ENCODE results near the gene C12orf42. TPM values are rescaled to one million over a fixed set of nuclear protein-coding genes. Genes with fewer than 3 reads are reported as not detected.

Gene C12orf42
- total RNA-seq, 8 experiments from 2014 or later: 0.14 to 1.1 (median 0.23) TPM; not detected in 4

- no peak for ATAC-seq (replicated peaks in 6 of 8)
- H3K27ac ChIP-seq: no peak overlapping the region
- no peaks in the 10 kb centered on the region for H3K4me1 ChIP-seq (replicated peaks in 1 of 2)
- no peak overlapping the region for H3K4me3 ChIP-seq
- in situ Hi-C loops (cut with MboI; ENCODE audit: low pct_unique_long_range_greater_than_20kb in 2 of 9, low sequenced_read_pairs in 9 of 9, unreplicated experiment in 9 of 9): no loop called here
- 0 to 100% (median 50%) methylated on average over 1 of the region's 1 CpG; no CpG with 5 or more reads in 1 of the 10 experiments for WGBS, 10 experiments
Observed at GRCh38 chr12:103348935-103349334, 146.8 kb downstream of the C12orf42 start.

GRCh38 chr12:103336940-103337339, 158.8 kb downstream of the C12orf42 start:
- H3K4me3 ChIP-seq: no peak overlapping the region
- H3K27ac ChIP-seq: no peak overlapping the region
- in situ Hi-C loops (cut with MboI; ENCODE audit: low pct_unique_long_range_greater_than_20kb in 2 of 9, low sequenced_read_pairs in 9 of 9, unreplicated experiment in 9 of 9): no loop called here
- peaks cover 16 to 18% of the 10 kb centered on the region in 2 donors for H3K4me1 ChIP-seq (replicated peaks in 1 of 2)
- ATAC-seq (replicated peaks in 6 of 8): no peak

GRCh38 chr12:103334466-103334865, 161.3 kb downstream of the C12orf42 start:
- H3K4me3 ChIP-seq: no peak overlapping the region
- peaks cover 16 to 18% of the 10 kb centered on the region in 2 donors for H3K4me1 ChIP-seq (replicated peaks in 1 of 2)
- no peak overlapping the region for H3K27ac ChIP-seq
- WGBS, 10 experiments: 2 to 75% (median 50%) methylated on average over 2 to 12 of the region's 13 CpGs; no CpG with 5 or more reads in 1 of the 10 experiments
- ATAC-seq (replicated peaks in 6 of 8): peak in 5 of 8 experiments; percentile 27 to 97 (median 73)
- in situ Hi-C loops (cut with MboI; ENCODE audit: low pct_unique_long_range_greater_than_20kb in 2 of 9, low sequenced_read_pairs in 9 of 9, unreplicated experiment in 9 of 9): no loop called here

GRCh38 chr12:103333676-103334075, 162.1 kb downstream of the C12orf42 start:
- in situ Hi-C loops (cut with MboI; ENCODE audit: low pct_unique_long_range_greater_than_20kb in 2 of 9, low sequenced_read_pairs in 9 of 9, unreplicated experiment in 9 of 9): no loop called here
- 0 to 100% (median 90%) methylated on average over 1 of the region's 1 CpG; no CpG with 5 or more reads in 5 of the 10 experiments for WGBS, 10 experiments
- no peak overlapping the region for H3K27ac ChIP-seq
- no peak overlapping the region for H3K4me3 ChIP-seq
- peaks cover 16 to 18% of the 10 kb centered on the region in 2 donors for H3K4me1 ChIP-seq (replicated peaks in 1 of 2)
- ATAC-seq (replicated peaks in 6 of 8): no peak

GRCh38 chr12:103331643-103332042, 164.1 kb downstream of the C12orf42 start:
- no peak for ATAC-seq (replicated peaks in 6 of 8)
- in situ Hi-C loops (cut with MboI; ENCODE audit: low pct_unique_long_range_greater_than_20kb in 2 of 9, low sequenced_read_pairs in 9 of 9, unreplicated experiment in 9 of 9): no loop called here
- Histone ChIP-seq H3K27ac (no peak overlapping the region), H3K4me3 (no peak overlapping the region), H3K4me1 (replicated peaks in 1 of 2) (peaks cover 16 to 18% of the 10 kb centered on the region in 2 donors)
- WGBS, 10 experiments: 67 to 100% (median 91%) methylated on average over 1 to 4 of the region's 4 CpGs; no CpG with 5 or more reads in 2 of the 10 experiments

DNA sequence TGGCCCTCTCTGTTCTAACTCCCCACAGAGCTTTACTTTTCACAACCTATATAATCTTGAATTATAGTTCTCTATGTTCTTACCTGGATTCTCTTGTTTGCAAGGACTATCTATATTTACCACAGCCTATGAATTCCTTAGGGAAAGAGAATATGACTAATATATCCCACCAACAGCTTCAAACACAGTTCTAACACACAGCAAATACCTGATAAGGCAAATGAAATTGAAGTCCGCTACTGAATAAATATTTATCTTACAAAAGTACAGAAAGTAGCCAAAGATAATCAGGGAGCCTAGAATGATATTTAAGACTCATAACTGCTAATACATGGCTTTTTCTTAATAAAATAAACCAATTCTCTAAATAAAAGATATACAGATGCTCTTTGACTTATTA, 165.1 kb downstream of the C12orf42 start:
- in situ Hi-C loops (cut with MboI; ENCODE audit: low pct_unique_long_range_greater_than_20kb in 2 of 9, low sequenced_read_pairs in 9 of 9, unreplicated experiment in 9 of 9): no loop called here
- Histone ChIP-seq H3K4me3 (no peak overlapping the region), H3K4me1 (replicated peaks in 1 of 2) (peaks cover 16 to 18% of the 10 kb centered on the region in 2 donors), H3K27ac (no peak overlapping the region)
- no peak for ATAC-seq (replicated peaks in 6 of 8)
- 0 to 100% (median 71%) methylated on average over 1 of the region's 1 CpG; no CpG with 5 or more reads in 3 of the 10 experiments for WGBS, 10 experiments

DNA sequence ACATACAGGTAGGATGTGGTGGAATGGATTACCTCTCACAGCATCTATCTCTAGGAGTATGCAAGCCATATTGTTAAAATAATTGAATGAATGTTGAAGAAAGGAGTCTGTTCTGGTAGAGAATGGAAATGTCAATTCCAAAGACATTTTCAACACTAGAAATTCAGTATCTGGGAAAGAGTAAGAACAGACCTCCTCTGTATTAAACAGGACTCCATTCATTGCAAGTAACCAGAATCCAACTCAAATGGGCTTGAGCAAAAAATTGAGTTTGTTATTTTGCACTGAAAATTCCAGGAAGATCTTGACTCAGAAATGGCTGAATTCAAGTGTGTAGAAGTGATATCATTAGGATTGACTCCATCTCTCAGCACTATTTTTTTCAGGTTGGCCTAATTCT, 168.1 kb downstream of the C12orf42 start:
- no peak overlapping the region for H3K4me3 ChIP-seq
- in situ Hi-C loops (cut with MboI; ENCODE audit: low pct_unique_long_range_greater_than_20kb in 2 of 9, low sequenced_read_pairs in 9 of 9, unreplicated experiment in 9 of 9): no loop called here
- ATAC-seq (replicated peaks in 6 of 8): no peak
- H3K27ac ChIP-seq: no peak overlapping the region
- H3K4me1 ChIP-seq (replicated peaks in 1 of 2): no peaks in the 10 kb centered on the region

- in situ Hi-C loops (cut with MboI; ENCODE audit: low pct_unique_long_range_greater_than_20kb in 2 of 9, low sequenced_read_pairs in 9 of 9, unreplicated experiment in 9 of 9): no loop called here
Observed at GRCh38 chr12:103326190-103326589, 169.6 kb downstream of the C12orf42 start.

GRCh38 chr12:103318566-103318965, 177.2 kb downstream of the C12orf42 start:
- Histone ChIP-seq H3K4me3 (no peak overlapping the region), H3K4me1 (replicated peaks in 1 of 2) (peaks cover 0 to 11% of the 10 kb centered on the region in 2 donors), H3K27ac (no peak overlapping the region)
- WGBS, 10 experiments: 0 to 57% (median 8%) methylated on average over 1 to 2 of the region's 2 CpGs; no CpG with 5 or more reads in 1 of the 10 experiments
- in situ Hi-C loops (cut with MboI; ENCODE audit: low pct_unique_long_range_greater_than_20kb in 2 of 9, low sequenced_read_pairs in 9 of 9, unreplicated experiment in 9 of 9): no loop called here
- ATAC-seq (replicated peaks in 6 of 8): peak in 4 of 8 experiments; percentile 54 to 89 (median 69)

More at GRCh38 chr12:103326190-103326589, 169.6 kb downstream of the C12orf42 start:
- no peak overlapping the region for H3K27ac ChIP-seq
- H3K4me1 ChIP-seq (replicated peaks in 1 of 2): no peaks in the 10 kb centered on the region
- no peak overlapping the region for H3K4me3 ChIP-seq
- ATAC-seq (replicated peaks in 6 of 8): peak in 1 of 8 experiments; percentile 55
- 8 to 100% (median 80%) methylated on average over 1 to 3 of the region's 3 CpGs; no CpG with 5 or more reads in 3 of the 10 experiments for WGBS, 10 experiments

- Histone ChIP-seq H3K27ac (no peak overlapping the region), H3K4me3 (no peak overlapping the region), H3K4me1 (replicated peaks in 1 of 2) (peaks cover 0 to 11% of the 10 kb centered on the region in 2 donors)
- 50 to 100% (median 83%) methylated on average over 1 of the region's 1 CpG; no CpG with 5 or more reads in 5 of the 10 experiments for WGBS, 10 experiments
- peak in 1 of 8 experiments; percentile 50 for ATAC-seq (replicated peaks in 6 of 8)
- in situ Hi-C loops (cut with MboI; ENCODE audit: low pct_unique_long_range_greater_than_20kb in 2 of 9, low sequenced_read_pairs in 9 of 9, unreplicated experiment in 9 of 9): no loop called here
Observed at GRCh38 chr12:103317220-103317619, 178.5 kb downstream of the C12orf42 start.

DNA sequence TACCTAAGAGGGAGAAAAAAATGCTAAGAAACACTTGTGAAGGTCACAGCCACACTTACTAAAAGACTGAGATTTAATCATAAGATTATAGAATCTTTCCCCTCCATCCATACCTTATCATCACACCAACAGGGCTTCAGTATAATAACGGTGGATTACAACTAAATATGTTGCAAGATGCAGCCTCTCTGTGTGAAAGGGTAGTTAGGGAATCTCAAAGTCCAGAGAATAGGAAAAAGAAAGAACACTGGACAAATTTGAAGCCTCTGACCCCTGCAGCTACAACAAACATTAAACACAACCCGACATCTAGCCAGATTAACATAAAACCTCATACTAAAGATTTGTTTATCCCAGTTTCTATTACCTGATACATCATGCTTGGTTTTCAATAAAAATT, 181.0 kb downstream of the C12orf42 start:
- ATAC-seq (replicated peaks in 6 of 8): no peak
- in situ Hi-C loops (cut with MboI; ENCODE audit: low pct_unique_long_range_greater_than_20kb in 2 of 9, low sequenced_read_pairs in 9 of 9, unreplicated experiment in 9 of 9): no loop called here
- H3K4me1 ChIP-seq (replicated peaks in 1 of 2): peaks cover 0 to 11% of the 10 kb centered on the region in 2 donors
- WGBS, 10 experiments: 10 to 100% (median 95%) methylated on average over 1 to 2 of the region's 2 CpGs; no CpG with 5 or more reads in 2 of the 10 experiments
- H3K4me3 ChIP-seq: no peak overlapping the region
- no peak overlapping the region for H3K27ac ChIP-seq

DNA sequence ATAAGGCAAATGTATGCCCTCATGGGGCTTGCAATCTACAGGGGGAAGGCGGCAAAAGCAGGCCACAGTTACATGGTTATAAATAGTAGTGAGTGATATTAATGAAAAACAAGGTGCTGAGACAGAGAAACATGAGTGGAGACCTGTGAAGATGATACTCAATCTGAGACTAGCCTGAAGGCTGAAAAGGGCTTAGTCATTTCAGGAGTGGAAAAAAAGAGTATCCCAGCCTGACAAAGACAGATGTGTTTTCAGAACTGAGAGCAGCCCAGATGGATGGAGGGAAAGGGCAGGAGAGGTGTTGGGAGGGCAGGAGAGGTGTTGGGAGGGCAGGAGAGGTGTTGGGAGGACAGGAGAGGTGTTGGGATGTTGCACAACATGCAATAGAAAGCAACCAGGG, 181.9 kb downstream of the C12orf42 start:
- WGBS, 10 experiments: 13 to 100% (median 100%) methylated on average over 1 of the region's 1 CpG; no CpG with 5 or more reads in 5 of the 10 experiments

GRCh38 chr12:103312742-103313354, 182.9 kb downstream of the C12orf42 start:
- no peak for ATAC-seq (replicated peaks in 6 of 8)
- H3K4me3 ChIP-seq: no peak overlapping the region
- no peaks in the 10 kb centered on the region for H3K4me1 ChIP-seq (replicated peaks in 1 of 2)
- in situ Hi-C loops (cut with MboI; ENCODE audit: low pct_unique_long_range_greater_than_20kb in 2 of 9, low sequenced_read_pairs in 9 of 9, unreplicated experiment in 9 of 9): no loop called here
- 22 to 100% (median 96%) methylated on average over 1 to 3 of the region's 3 CpGs; no CpG with 5 or more reads in 1 of the 10 experiments for WGBS, 10 experiments
- no peak overlapping the region for H3K27ac ChIP-seq

More for the DNA sequence above, 181.9 kb downstream of the C12orf42 start:
- no peak overlapping the region for H3K4me3 ChIP-seq
- in situ Hi-C loops (cut with MboI; ENCODE audit: low pct_unique_long_range_greater_than_20kb in 2 of 9, low sequenced_read_pairs in 9 of 9, unreplicated experiment in 9 of 9): no loop called here
- no peak overlapping the region for H3K27ac ChIP-seq
- H3K4me1 ChIP-seq (replicated peaks in 1 of 2): peaks cover 0 to 5% of the 10 kb centered on the region in 2 donors
- ATAC-seq (replicated peaks in 6 of 8): no peak
